Measurements from ENCODE around the gene OTOP1. TPM values are rescaled to one million over a fixed set of nuclear protein-coding genes. Genes with fewer than 3 reads are reported as not detected.
"Not testable (repeated sequence)": the region's sequence is repeated elsewhere in the genome, so short reads cannot be mapped to it uniquely, and the experiment has no call there.

Gene OTOP1
- total RNA-seq, 1 experiment from 2014 or later, result not detected

GRCh38 chr4:4195354-4195753 lies 31.4 kb downstream of the OTOP1 start:
- Histone ChIP-seq H3K4me3 (ENCODE audit: low read depth in 2 of 2, low read length in 2 of 2) (no peak overlapping the region), H3K4me1 (ENCODE audit: control insufficient read depth, insufficient read depth, low read length) (no peaks in the 10 kb centered on the region), H3K27ac (ENCODE audit: low read length) (no peak overlapping the region), H3K27me3 (ENCODE audit: control insufficient read depth, insufficient read depth, low read length) (no peaks in the 10 kb centered on the region; the same call in 1 of the 2 replicates), H3K9me3 (ENCODE audit: control insufficient read depth, insufficient read depth, low read depth, low read length) (no peaks in the 10 kb centered on the region), H3K36me3 (ENCODE audit: control insufficient read depth, insufficient read depth, low read length) (no peaks in the 10 kb centered on the region)
- in situ Hi-C loops (cut with HindIII; ENCODE audit: low pct_unique_long_range_greater_than_20kb, low sequenced_read_pairs) (no loop called here), intact Hi-C loops (cut with micrococcal nuclease; ENCODE audit: unreplicated experiment) (no loop called here)
- no peak for ATAC-seq
- TF ChIP-seq REST (IDR thresholded peaks at IDR 0.05; ENCODE audit: insufficient read depth in 1 of 2, low read depth in 2 of 2, low read length in 1 of 2) (no peak), CTCF (IDR thresholded peaks at IDR 0.05) (no peak), TCF7L2 (IDR thresholded peaks at IDR 0.05; ENCODE audit: low read depth, low read length) (no peak), POLR2AphosphoS5 (IDR thresholded peaks at IDR 0.05; ENCODE audit: low read depth, low read length) (no peak), SIN3A (IDR thresholded peaks at IDR 0.05; ENCODE audit: borderline replicate concordance, insufficient read depth, low read depth, low read length) (no peak)
- ChIA-PET POLR2A (no interaction called here), CTCF (no interaction called here)
- DNase-seq (ENCODE audit: low read depth, low spot score), result no peak
- no TSS peak for BruUV-seq (replicated peaks)

GRCh38 chr4:4188557-4188956 lies 38.2 kb downstream of the OTOP1 start:
- H3K27me3 ChIP-seq (ENCODE audit: control insufficient read depth, insufficient read depth, low read length); intact Hi-C loops (cut with micrococcal nuclease; ENCODE audit: unreplicated experiment); H3K4me3 ChIP-seq (ENCODE audit: low read depth in 2 of 2, low read length in 2 of 2); BruUV-seq (replicated peaks); CTCF ChIA-PET; ATAC-seq; in situ Hi-C loops (cut with HindIII; ENCODE audit: low pct_unique_long_range_greater_than_20kb, low sequenced_read_pairs); H3K4me1 ChIP-seq (ENCODE audit: control insufficient read depth, insufficient read depth, low read length); POLR2A ChIA-PET; H3K9me3 ChIP-seq (ENCODE audit: control insufficient read depth, insufficient read depth, low read depth, low read length); H3K36me3 ChIP-seq (ENCODE audit: control insufficient read depth, insufficient read depth, low read length); H3K27ac ChIP-seq (ENCODE audit: low read length); DNase-seq (ENCODE audit: low read depth, low spot score): not testable (repeated sequence)

GRCh38 chr4:4185528-4185927 lies 41.2 kb downstream of the OTOP1 start:
- H3K9me3 ChIP-seq (ENCODE audit: control insufficient read depth, insufficient read depth, low read depth, low read length), result no peaks in the 10 kb centered on the region
- no peak for ATAC-seq
- no peak for DNase-seq (ENCODE audit: low read depth, low spot score)
- in situ Hi-C loops (cut with HindIII; ENCODE audit: low pct_unique_long_range_greater_than_20kb, low sequenced_read_pairs) (no loop called here), intact Hi-C loops (cut with micrococcal nuclease; ENCODE audit: unreplicated experiment) (no loop called here)
- H3K27ac ChIP-seq (ENCODE audit: low read length), result no peak overlapping the region
- no TSS peak for BruUV-seq (replicated peaks)
- H3K27me3 ChIP-seq (ENCODE audit: control insufficient read depth, insufficient read depth, low read length), result no peaks in the 10 kb centered on the region; the same call in 1 of the 2 replicates
- TF ChIP-seq CTCF (IDR thresholded peaks at IDR 0.05), result no peak
- TF ChIP-seq REST (IDR thresholded peaks at IDR 0.05; ENCODE audit: insufficient read depth in 1 of 2, low read depth in 2 of 2, low read length in 1 of 2), result no peak
- TF ChIP-seq TCF7L2 (IDR thresholded peaks at IDR 0.05; ENCODE audit: low read depth, low read length), result no peak
- TF ChIP-seq SIN3A (IDR thresholded peaks at IDR 0.05; ENCODE audit: borderline replicate concordance, insufficient read depth, low read depth, low read length), result no peak
- TF ChIP-seq POLR2AphosphoS5 (IDR thresholded peaks at IDR 0.05; ENCODE audit: low read depth, low read length), result no peak
- CTCF ChIA-PET, result no interaction called here
- POLR2A ChIA-PET, result no interaction called here
- no peaks in the 10 kb centered on the region for H3K36me3 ChIP-seq (ENCODE audit: control insufficient read depth, insufficient read depth, low read length)
- no peaks in the 10 kb centered on the region for H3K4me1 ChIP-seq (ENCODE audit: control insufficient read depth, insufficient read depth, low read length)
- H3K4me3 ChIP-seq (ENCODE audit: low read depth in 2 of 2, low read length in 2 of 2), result no peak overlapping the region
